Stimulated activated naive B cell treated with anti-CD40 and anti-IgM and Interleukin-4, amounts not matched to agents 10 μg/mL and 1 μg/mL and 100 μg/mL, for 72 hours (primary cell): ENCODE results near the gene SIL1.

Source experiments
- ATAC-seq, 2 donors: fragments of 150-1000 bp; cut with Tn5 transposase; replicated peaks; 2 replicates each; pipeline ENCODE4 v1.10.0; 2021; ENCODE audit warnings: moderate library complexity in 1 of 2
- DNase-seq: peaks from one replicate; pipeline ENCODE4 v3.0.0; 2021
- H3K27ac Mint-ChIP-seq: one replicate; pipeline ENCODE4 v1.8.0; 2022; ENCODE audit warnings: mild to moderate bottlenecking, mixed read lengths
- H3K27me3 Mint-ChIP-seq, 2 donors: one replicate each; pipeline ENCODE4 v1.8.0; 2022; ENCODE audit warnings: mixed read lengths in 2 of 2
- H3K36me3 Mint-ChIP-seq, 2 donors: one replicate each; pipeline ENCODE4 v1.8.0; 2022; ENCODE audit warnings: mixed read lengths in 2 of 2, mild to moderate bottlenecking in 1 of 2
- H3K4me1 Mint-ChIP-seq, 2 donors: one replicate each; pipeline ENCODE4 v1.8.0; 2022; ENCODE audit warnings: mixed read lengths in 2 of 2, mild to moderate bottlenecking in 1 of 2
- H3K4me3 Mint-ChIP-seq, 2 donors: one replicate each; pipeline ENCODE4 v1.8.0; 2022; ENCODE audit warnings: mild to moderate bottlenecking in 2 of 2, mixed read lengths in 2 of 2, moderate library complexity in 1 of 2
- H3K9me3 Mint-ChIP-seq, 2 donors: one replicate each; pipeline ENCODE4 v1.8.0; 2022; ENCODE audit warnings: mixed read lengths in 2 of 2, mild to moderate bottlenecking in 1 of 2

SIL1 gene

DNA sequence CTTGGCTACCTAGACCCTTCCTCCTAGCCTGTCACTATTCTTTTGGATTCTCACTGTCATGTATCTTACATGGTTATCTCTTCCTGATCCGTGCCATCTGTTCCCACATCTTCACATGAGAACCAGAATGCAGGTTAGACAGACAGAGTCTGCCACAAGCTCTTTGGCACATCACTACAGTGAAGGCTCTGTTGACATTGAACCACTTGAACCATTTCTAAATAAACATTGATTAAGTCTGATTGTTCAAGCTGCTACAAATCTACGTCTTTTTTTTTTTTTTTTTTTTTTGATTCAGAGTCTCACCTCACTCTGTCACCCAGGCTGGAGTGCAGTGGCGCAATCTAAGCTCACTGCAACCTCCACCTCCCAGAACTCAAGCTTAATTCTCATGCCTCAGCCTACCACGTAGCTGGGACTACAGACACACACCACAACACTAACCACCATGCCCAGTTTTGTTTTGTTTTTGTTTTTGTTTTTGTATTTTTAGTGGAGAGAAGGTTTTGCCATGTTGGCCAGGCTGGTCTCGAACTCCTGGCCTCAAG lies 237.9 kb downstream of the SIL1 start:
- Mint-ChIP-seq H3K9me3 (no peaks in the 10 kb centered on the region), H3K4me3 (no peak overlapping the region), H3K4me1 (peaks cover 0 to 5% of the 10 kb centered on the region in 2 donors), H3K27me3 (no peaks in the 10 kb centered on the region), H3K36me3 (peaks cover 4 to 6% of the 10 kb centered on the region in 2 donors), H3K27ac (no peak overlapping the region)
- no peak for DNase-seq
- no peak for ATAC-seq

DNA sequence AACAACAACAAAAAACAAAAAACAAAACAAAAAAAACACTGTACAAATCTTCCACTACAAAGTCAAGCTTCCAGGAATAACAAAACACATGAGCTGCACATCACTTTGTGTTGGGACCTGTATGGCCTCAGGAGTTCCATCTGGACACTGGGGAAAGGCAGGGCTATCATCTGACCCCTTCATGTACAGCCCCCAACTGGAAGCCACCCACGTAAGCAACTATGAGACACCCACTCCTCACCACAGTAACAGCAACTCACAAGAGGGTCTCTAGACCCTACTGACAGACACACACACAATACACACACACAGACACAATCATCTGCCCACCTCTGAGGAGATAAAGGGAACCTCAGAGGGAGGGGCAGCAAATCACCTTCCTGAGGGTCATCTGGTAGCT lies 241.4 kb downstream of the SIL1 start:
- no peak overlapping the region for H3K4me3 Mint-ChIP-seq
- peaks cover 6% of the 10 kb centered on the region in 2 donors for H3K36me3 Mint-ChIP-seq
- H3K27ac Mint-ChIP-seq = no peak overlapping the region
- no peak for ATAC-seq
- no peaks in the 10 kb centered on the region for H3K9me3 Mint-ChIP-seq
- peaks cover 20 to 34% of the 10 kb centered on the region in 2 donors for H3K4me1 Mint-ChIP-seq
- no peak for DNase-seq
- H3K27me3 Mint-ChIP-seq = no peaks in the 10 kb centered on the region

DNA sequence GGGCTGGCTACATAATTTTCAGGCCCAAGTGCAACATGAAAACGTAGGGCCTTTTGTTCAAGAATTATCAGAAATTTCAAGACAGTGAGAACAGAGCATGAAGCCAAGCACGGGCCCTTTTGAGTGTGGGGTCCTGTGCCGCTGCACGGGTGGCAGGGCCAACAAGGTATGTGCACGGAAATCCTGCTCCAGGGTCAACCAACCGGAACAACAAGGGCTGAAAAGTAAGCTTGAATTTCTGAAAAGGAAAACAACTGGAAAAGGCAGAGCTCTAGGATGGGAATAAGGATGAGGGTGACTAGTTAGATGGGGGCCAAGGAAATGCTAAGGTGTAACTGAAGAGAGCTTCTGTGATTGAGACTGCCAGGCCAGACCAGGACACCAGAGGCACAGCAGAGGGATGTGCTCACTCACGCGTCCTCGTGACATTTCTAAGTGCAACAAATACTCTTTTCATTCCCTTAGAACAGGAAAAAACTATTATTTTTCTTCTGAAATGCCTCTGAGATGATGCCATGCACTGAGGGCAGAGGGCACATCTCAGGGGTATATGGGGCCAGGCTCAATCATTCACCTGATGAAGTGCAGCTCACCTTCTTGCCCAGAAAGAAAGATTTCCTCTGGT lies 242.4 kb downstream of the SIL1 start:
- Mint-ChIP-seq H3K4me1 (peaks cover 20 to 36% of the 10 kb centered on the region in 2 donors), H3K9me3 (no peaks in the 10 kb centered on the region), H3K27ac (peak overlapping the region; percentile 37), H3K4me3 (no peak overlapping the region), H3K27me3 (no peaks in the 10 kb centered on the region), H3K36me3 (peaks cover 9 to 10% of the 10 kb centered on the region in 2 donors)
- DNase-seq = no peak
- no peak for ATAC-seq

DNA sequence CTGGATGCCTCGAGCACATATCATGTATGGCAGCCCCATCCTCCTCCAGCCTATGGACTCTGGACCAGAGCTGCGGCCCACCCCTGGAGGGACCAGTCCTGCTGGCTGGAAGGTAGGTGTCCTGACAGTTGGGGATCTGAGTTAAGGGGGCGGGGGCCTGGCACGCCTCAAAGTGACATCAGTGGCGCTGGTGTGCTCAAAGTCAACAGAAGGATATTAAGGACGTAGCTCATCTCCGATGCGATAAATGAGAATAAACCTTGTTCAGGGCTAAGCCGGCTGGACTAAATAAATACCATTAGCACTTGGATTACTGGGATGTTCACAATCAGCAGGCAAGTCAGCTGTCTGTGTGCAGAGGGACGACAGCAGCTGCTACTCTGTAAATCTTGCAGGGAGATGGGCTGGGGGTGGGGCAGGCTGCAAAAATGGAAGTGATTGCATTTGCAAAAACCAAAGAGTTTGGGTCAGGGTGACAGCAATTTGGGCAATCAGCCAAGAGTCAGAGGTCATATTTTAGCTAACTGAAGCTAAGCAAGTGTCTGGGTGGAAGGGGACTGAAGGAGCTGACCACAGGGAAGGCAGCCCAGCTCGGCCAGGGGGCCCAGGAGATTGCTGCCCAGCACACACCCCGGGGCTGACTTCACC lies 243.0 kb downstream of the SIL1 start:
- Mint-ChIP-seq H3K36me3 (peaks cover 10 to 11% of the 10 kb centered on the region in 2 donors), H3K4me3 (no peak overlapping the region), H3K27ac (no peak overlapping the region), H3K4me1 (peaks cover 20 to 36% of the 10 kb centered on the region in 2 donors), H3K9me3 (no peaks in the 10 kb centered on the region), H3K27me3 (no peaks in the 10 kb centered on the region)
- no peak for DNase-seq
- ATAC-seq = no peak

DNA sequence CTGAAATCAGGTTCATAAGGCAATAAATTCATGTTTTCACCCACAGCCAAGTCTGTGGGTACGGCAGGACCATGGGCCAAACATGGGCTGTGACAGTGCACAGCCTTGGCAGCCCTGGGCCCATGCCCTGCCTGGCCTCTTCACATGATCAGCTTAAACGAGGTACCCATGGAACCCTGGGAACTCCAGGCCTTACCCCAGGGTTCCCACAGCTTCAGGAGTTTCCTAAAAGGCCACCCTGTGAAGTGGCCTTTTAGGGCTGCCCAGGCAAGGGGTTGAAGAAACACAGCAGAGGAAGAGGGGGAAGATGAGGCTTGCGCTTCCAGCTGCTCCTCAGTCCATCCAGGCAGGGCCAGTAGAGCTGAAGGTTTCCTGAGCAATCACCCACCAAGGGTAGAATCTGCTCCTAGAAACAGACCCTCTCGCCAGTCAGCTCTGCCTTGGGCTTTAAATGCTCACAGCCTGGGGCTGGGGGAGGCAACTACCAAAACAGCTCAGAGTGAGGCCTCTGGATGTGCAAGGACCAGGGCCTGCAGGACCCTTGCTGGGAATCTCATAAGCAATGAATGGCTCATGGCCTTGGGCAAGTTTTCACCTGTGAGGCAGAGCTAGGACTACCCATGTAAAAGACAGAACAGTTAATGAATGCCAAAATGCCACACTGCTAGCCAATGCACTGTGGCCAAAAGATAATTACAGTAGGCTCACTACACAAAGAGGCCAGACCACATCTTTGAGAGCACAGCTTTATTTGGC lies 243.7 kb downstream of the SIL1 start:
- no peak for ATAC-seq
- H3K27ac Mint-ChIP-seq = no peak overlapping the region
- H3K4me3 Mint-ChIP-seq = no peak overlapping the region
- DNase-seq = no peak
- peaks cover 23 to 36% of the 10 kb centered on the region in 2 donors for H3K4me1 Mint-ChIP-seq
- H3K27me3 Mint-ChIP-seq = no peaks in the 10 kb centered on the region
- peaks cover 11 to 16% of the 10 kb centered on the region in 2 donors for H3K36me3 Mint-ChIP-seq
- no peaks in the 10 kb centered on the region for H3K9me3 Mint-ChIP-seq

DNA sequence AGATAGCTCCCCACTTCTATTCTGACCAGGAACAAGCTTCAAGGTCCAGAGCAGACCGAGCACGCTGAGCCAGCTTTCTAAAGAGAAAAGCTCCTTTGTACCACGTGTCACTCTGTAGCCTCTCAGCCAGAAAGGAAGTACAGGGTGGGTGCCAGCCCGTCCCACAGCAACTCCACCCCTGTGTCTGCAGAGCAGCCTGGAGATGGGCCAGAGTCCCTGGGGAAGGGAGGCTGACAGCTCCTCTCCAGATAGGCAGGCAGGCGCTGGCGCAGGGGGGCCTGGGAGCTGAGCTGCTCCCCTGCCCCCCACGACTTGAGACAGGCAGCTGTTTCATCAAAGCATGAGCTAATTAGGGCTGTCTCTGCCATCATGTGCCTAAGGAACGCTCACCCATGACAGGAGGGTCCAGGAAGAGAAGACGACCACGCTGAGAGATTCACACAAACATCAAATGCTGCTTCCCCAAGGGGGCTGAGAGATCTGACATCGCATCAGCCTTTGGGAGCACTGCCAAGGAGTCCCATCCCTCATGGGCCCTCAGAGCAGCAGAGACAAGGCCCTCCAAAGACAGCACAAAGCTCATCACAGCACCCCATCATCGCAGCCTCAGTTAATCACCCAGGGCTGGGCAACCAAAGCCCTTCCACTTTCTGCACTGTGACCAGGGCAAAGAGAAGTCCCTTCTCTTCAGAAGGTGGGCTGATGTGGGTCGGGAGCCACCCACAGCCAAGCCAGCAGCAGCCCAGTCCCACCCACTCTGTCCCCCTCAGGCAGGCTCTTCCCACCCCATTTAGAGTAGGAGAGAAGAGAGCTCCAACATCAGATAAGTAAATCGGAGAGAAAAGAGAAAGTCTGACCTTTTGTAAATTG lies 244.5 kb downstream of the SIL1 start:
- peaks cover 11 to 20% of the 10 kb centered on the region in 2 donors for H3K36me3 Mint-ChIP-seq
- no peaks in the 10 kb centered on the region for H3K9me3 Mint-ChIP-seq
- no peaks in the 10 kb centered on the region for H3K27me3 Mint-ChIP-seq
- H3K4me1 Mint-ChIP-seq = peaks cover 23 to 36% of the 10 kb centered on the region in 2 donors
- DNase-seq (peak; percentile 32), ATAC-seq (peak; percentile 93 to 94)
- H3K4me3 Mint-ChIP-seq = peak overlapping the region; percentile 11 to 39
- H3K27ac Mint-ChIP-seq = peak overlapping the region; percentile 83

DNA sequence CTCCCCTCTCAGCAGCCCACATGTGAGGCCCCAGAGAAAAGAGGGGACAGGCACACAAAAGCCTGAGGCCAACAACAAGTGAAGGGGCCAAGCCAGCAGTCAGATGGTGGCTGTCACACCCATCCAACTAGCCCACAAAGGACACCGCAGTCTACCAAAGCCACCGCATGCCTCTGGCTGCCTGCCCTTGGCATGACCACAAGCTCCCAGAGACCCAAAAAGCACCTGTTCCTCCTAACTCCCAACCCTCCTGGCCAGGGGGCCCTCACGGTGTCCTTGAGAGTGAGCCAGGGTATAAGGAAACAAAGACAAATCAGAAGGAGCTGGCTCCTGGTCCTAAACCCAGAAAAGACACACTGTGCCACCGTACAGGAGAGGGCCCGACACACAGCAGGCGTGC lies 245.2 kb downstream of the SIL1 start:
- Mint-ChIP-seq H3K27me3 (no peaks in the 10 kb centered on the region), H3K4me3 (peak overlapping the region; percentile 11 to 39), H3K27ac (peak overlapping the region; percentile 83), H3K4me1 (peaks cover 23 to 36% of the 10 kb centered on the region in 2 donors), H3K36me3 (peaks cover 14 to 27% of the 10 kb centered on the region in 2 donors), H3K9me3 (no peaks in the 10 kb centered on the region)
- peak; percentile 22 to 25 for ATAC-seq
- DNase-seq = no peak

DNA sequence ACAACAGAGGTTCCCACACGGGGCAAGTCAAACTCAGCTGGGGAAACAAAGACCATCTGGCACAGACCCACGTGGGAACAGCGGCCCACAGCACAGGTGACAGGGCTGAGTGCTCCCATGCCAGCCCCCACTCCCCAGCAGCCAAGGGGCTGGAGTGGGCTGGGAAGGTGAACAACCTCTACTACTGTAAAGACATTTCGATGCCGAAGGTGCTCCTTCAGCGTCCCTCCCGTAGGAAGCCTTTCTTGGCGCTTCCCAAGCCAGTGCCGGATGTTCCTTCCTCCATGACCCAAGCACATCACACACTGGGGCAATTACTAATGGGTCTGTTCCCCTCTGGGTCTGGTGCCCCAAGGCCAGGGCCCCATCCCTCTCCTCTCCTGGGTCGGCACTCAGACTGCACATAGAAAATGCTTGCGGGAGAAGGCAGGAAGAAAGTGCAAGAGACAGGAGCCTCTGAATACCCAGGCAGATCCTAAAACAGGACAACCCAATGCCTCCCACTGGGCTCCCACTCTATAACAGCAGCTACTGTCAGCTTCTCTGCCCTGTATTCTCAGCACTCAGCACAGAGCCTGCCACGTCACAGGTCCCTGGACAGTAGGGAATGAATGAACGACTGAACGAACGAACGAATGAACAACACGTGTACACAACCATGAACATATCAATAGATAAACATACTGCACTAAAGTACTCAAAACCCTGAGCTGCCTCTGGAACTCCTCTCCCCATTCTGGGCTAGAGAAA lies 246.0 kb downstream of the SIL1 start:
- no peak for DNase-seq
- H3K4me3 Mint-ChIP-seq = no peak overlapping the region
- ATAC-seq = no peak
- H3K27me3 Mint-ChIP-seq = no peaks in the 10 kb centered on the region
- H3K9me3 Mint-ChIP-seq = no peaks in the 10 kb centered on the region
- peaks cover 20 to 35% of the 10 kb centered on the region in 2 donors for H3K36me3 Mint-ChIP-seq
- peak overlapping the region; percentile 47 for H3K27ac Mint-ChIP-seq
- H3K4me1 Mint-ChIP-seq = peaks cover 23 to 36% of the 10 kb centered on the region in 2 donors

DNA sequence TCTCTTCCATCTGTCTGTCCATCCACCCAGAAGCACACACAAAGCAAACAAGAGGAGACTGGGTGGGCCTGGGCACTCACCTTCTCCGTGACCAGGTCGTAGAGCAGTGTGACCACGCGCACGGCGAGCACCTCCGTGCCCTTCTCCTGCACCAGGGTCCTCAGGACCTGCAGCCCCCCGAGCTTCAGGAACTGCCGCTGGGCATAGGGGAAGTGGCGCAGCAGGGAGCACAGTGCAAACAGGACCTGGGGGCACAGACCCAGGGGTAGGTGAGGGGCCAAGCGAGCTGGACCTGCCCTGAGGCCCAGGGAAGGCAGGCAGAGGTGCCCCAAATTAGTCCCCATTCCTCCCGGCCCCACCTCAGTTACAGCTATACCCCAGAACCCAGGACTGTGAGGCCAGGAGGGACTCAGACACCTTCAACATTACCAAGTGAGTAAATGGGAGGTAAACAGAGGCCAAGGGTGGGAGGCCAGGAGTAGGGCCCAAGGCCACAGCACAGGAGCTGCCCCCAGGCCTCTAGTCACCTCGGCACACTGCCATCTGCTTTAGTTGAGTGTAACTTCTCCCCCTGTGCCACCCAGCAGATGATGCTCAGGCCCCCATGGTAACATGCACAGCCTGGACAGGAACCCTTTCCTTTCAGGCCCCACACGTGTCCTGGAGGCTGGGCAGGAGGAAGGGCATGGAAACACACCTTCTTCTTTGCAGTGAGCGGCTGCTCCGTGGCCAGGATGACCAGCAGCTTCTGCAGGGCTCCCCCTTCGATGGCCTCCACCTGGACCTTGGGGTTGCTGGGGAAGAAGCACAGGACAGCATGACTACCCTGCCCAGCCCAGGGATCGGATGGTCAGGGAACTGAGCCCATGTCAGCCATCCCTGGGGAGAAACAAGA lies 246.8 kb downstream of the SIL1 start:
- DNase-seq (no peak), ATAC-seq (no peak)
- Mint-ChIP-seq H3K27ac (no peak overlapping the region), H3K36me3 (peaks cover 28 to 35% of the 10 kb centered on the region in 2 donors), H3K27me3 (no peaks in the 10 kb centered on the region), H3K4me1 (peaks cover 23 to 36% of the 10 kb centered on the region in 2 donors), H3K4me3 (no peak overlapping the region), H3K9me3 (no peaks in the 10 kb centered on the region)

DNA sequence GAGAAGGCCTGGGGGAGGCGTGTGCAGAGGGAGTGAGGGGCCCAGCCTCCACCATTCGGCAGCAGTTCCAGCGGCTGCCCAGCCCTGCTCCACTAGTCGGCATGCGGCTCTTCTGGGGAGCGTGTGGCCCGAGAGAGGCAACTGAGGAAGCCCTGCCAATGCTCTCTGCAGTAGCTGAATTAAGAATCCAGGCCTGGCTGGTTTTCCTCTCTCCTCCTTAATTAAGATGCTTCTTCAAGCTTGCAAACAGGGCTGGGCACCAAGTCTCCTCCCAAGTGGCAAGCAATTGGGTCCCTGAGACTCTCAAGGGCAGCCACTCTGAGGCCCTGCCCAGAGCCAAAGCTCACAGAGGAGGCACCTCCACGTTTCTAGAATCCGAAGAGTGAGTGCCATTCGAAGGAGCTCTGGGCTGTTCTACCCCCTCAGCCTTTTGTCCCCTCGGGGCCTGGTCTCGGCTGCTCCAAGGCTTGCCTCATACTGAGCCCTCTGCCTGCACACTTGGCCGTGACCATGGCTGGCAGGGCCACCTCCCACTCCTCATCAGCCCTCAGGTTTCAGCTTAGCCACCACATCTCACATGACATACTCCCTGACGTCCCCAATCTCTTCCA lies 247.6 kb downstream of the SIL1 start:
- Mint-ChIP-seq H3K4me3 (no peak overlapping the region), H3K36me3 (peaks cover 28 to 33% of the 10 kb centered on the region in 2 donors), H3K4me1 (peaks cover 23 to 33% of the 10 kb centered on the region in 2 donors), H3K27me3 (no peaks in the 10 kb centered on the region), H3K27ac (no peak overlapping the region), H3K9me3 (no peaks in the 10 kb centered on the region)
- DNase-seq (no peak), ATAC-seq (no peak)

DNA sequence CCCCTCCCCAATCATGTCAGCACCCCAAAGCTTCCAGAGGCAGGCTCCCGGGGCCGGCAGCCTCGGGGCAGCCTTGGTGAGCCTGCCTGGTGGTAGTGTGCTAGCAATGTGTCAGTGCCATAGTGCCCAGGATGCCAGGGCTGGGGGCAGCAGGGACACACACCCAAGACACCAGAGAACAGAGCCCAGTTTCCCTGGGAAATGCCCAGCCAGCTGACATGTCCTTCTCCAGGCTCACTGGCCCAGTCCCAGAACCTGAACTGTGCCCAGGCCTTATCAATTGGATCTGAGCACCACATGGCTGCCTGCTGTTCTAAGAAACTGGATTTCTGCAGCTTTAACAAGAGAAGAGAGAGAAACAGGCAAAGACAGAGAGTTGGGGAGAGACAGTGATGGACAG lies 248.2 kb downstream of the SIL1 start:
- no peak overlapping the region for H3K4me3 Mint-ChIP-seq
- no peak for DNase-seq
- no peak overlapping the region for H3K27ac Mint-ChIP-seq
- no peaks in the 10 kb centered on the region for H3K27me3 Mint-ChIP-seq
- peaks cover 30 to 35% of the 10 kb centered on the region in 2 donors for H3K36me3 Mint-ChIP-seq
- H3K9me3 Mint-ChIP-seq = no peaks in the 10 kb centered on the region
- H3K4me1 Mint-ChIP-seq = peaks cover 23 to 28% of the 10 kb centered on the region in 2 donors
- ATAC-seq = no peak

DNA sequence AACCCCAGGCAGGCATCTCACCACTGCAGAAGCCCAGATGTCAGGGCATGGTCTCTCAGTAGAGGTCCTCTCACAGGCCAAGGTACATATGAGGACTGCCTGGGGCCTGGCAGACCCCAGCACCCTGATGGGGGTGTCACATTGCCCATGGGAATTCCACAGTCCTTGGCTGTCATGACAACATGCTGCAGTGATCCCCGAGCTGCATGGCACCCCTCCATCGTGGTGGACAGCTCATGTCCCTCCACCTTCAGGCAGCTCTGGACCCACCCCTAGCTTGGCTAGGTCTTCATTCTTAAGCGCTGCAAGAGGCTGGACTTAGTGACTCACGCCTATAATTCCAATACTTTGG lies 249.0 kb downstream of the SIL1 start:
- H3K27ac Mint-ChIP-seq = no peak overlapping the region
- no peaks in the 10 kb centered on the region for H3K9me3 Mint-ChIP-seq
- H3K36me3 Mint-ChIP-seq = peaks cover 30 to 40% of the 10 kb centered on the region in 2 donors

More for the DNA sequence above, 249.0 kb downstream of the SIL1 start:
- Mint-ChIP-seq H3K4me3 (no peak overlapping the region), H3K4me1 (peaks cover 23 to 26% of the 10 kb centered on the region in 2 donors), H3K27me3 (no peaks in the 10 kb centered on the region)
- DNase-seq (no peak), ATAC-seq (no peak)
